GM18505 (cell line): ENCODE measurements around the gene RELB.
A peak's percentile ranks its signal among the peaks of the same experiment; 100 is the strongest.

Source experiments
- ATAC-seq: cut with Tn5 transposase; IDR thresholded peaks from one replicate; pipeline ENCODE4 v1.9.1; 2021; ENCODE audit not compliant: unreplicated experiment
- POLR2A ChIP-seq: IDR thresholded peaks from 4 replicates; pipeline ENCODE4 v1.6.1; 2011; ENCODE audit warnings: borderline replicate concordance; ENCODE audit not compliant: insufficient read depth, insufficient read length; ENCODE audit errors: extremely low read depth

Gene RELB

DNA sequence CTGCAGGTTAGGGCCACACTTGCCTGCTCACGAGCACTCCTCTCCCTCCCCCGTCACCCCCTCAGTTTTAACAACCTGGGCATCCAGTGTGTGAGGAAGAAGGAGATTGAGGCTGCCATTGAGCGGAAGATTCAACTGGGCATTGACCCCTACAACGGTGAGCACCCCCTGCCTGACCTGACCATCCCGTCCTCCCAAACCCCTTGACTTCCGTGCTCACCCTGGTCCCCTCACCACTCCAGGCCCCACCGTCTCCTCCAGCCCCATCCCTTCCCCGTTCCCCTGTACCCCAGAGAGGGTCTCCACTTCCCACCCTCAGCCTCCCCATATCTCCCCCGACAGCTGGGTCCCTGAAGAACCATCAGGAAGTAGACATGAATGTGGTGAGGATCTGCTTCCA, 24.0 kb downstream of the RELB start:
- ATAC-seq = no peak
- no peak for TF ChIP-seq POLR2A

DNA sequence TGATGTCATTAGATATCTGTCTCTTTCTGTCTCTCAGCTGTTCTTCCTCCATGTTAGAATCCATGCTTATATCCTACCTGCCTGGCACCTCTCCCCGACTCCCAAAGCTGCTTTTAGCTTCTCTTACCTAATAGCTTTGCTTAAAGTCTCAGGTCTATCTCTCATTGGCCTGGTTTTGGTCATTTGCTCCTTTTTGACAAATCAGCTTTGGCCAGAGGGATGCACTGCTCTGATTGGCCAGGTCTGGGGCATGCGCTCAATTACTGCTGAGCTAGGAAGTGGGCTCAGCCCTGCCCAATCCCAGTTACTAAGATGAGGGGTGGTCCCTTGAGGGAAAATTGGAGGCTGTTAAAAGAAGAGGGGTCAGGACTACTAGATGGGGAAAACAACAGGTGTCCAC, 26.1 kb downstream of the RELB start:
- no peak for TF ChIP-seq POLR2A
- no peak for ATAC-seq

DNA sequence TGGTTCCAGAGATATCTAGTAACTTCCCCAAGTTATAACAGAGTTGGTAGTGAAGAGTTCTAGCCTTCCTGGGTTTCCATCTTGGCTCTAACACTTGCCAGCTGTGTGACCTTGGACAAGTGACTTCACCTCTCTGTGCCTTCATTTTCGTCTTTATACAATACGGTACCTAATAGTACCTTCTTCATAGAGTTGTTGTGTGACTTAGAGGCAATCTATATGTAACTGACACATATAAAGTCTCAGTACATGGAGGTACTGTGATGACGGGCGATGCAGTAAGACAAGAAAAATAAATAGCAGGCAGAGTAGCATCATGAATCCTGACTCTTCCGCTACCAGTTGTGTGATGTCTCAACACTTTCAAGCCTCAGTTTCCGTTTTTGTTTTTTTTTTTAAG, 29.6 kb downstream of the RELB start:
- no peak for ATAC-seq
- TF ChIP-seq POLR2A = no peak

GRCh38 chr19:45032421-45032820, 31.2 kb downstream of the RELB start:
- no peak for ATAC-seq
- no peak for TF ChIP-seq POLR2A

GRCh38 chr19:45035755-45036154, 34.5 kb downstream of the RELB start:
- ATAC-seq = no peak
- no peak for TF ChIP-seq POLR2A

GRCh38 chr19:45037393-45038169, 36.3 kb downstream of the RELB start:
- no peak for ATAC-seq
- no peak for TF ChIP-seq POLR2A

DNA sequence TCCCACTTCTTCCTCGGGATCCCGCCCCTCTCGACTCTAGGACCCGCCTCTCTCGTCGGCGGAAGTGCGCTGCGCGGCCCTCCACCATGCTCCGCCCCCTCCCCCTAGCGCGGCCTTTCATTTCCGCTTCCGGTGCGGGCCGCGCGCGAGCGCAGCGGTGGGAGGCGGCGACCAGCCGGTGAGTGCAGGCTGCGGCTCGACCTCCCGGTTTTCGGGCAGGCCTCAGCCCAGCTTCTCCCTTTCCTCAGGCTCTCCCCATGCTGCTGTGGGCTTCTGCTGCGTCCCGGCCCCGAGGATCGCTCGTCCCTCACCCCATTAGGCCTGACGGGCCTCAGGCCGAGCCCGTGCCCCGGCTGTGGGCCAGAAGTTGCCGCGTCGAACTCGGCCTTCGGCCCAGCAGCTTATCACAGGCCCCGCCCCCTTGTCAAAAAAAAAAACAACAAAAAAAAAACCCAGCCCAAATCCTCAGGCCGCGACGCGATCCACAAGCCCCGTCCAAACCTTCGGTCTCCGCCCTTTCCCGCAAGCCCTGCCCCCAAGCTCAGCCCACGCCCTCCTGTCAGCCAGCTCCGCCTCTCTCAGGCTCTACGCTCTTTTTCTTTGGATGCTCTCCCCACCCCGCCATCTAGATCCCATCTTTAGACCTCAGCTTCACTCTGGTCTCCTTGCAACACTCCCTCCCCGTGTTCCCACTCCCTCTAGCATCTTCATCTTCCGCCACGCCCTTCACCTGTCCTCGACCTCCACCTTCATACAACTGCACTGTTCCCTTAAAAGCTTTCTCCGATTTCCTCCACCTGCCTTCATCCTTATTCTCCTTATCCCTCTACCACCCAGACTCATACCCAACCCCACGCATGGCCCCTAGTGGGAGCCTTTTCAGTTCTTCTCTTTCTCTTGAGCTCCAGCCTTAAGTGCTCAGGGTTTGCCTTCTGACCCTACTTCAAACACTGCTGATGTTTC, 37.9 kb downstream of the RELB start, which contains the start of gene CLASRP:
Gene CLASRP, plus strand, starts transcription at position 115 of the 963 bp plus-strand sequence. CDS start 1,168 bp downstream, outside the sequence.
- ATAC-seq = peak; percentile 90
- TF ChIP-seq POLR2A = peak; percentile 95

- ATAC-seq = no peak
- no peak for TF ChIP-seq POLR2A
These were observed 39.0 kb downstream of the RELB start for GRCh38 chr19:45040059-45040771.

GRCh38 chr19:45041125-45041524, 39.9 kb downstream of the RELB start:
- TF ChIP-seq POLR2A = no peak
- no peak for ATAC-seq

- ATAC-seq = no peak
- no peak for TF ChIP-seq POLR2A
These were observed 44.5 kb downstream of the RELB start for GRCh38 chr19:45045671-45046353.

DNA sequence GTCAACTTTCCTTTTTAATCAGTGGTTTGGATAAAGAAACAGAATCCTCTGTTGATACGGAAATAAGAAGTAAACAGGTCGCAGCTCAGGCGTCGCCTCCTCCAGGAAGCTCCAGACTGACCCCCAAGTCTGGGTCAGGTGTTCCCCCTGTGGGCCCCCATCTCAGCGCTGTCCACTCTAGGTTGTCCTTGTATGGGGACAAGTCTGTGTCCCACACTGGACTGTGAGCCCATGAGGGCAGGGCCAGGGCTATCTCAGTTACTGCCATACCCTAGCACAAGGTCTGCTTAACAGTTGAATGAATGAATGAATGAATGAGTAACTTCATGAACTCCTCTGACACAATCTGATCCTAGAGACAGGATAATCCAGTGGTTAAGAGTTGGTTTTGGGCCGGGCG, 45.1 kb downstream of the RELB start:
- ATAC-seq = no peak
- no peak for TF ChIP-seq POLR2A

DNA sequence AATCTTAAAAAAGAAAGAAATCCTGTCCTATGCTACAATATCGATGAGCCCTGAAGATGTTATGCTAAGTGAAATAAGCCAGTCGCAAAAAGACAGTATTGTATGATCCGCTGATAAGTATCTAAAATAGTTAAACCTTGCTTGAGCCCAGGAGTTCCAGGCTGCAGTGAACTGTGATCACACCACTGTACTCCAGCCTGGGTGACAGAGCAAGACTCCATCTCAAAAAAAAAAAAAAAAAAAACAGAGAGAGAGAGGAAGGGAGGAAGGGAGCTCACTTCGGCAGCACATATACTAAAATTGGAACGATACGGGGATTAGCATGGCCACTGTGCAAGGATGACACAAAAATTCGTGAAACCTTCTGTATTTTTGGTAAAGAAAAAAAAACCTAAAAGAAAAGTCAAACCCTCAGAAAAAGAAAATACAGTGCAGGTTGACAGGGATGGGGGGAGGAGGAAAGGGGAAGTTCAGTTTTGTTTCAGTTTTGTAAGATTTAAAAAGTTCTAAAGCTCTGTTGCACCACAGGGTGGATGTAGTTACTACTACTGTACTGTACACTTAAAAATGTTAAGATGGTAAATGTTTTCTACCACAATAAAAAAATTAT, 46.0 kb downstream of the RELB start:
- no peak for ATAC-seq

GRCh38 chr19:45049073-45049736, 47.9 kb downstream of the RELB start:
- TF ChIP-seq POLR2A = no peak
- ATAC-seq = no peak

More for the DNA sequence above, 46.0 kb downstream of the RELB start:
- TF ChIP-seq POLR2A = no peak
